ENCODE data around the gene CAPSL.

Gene CAPSL

DNA sequence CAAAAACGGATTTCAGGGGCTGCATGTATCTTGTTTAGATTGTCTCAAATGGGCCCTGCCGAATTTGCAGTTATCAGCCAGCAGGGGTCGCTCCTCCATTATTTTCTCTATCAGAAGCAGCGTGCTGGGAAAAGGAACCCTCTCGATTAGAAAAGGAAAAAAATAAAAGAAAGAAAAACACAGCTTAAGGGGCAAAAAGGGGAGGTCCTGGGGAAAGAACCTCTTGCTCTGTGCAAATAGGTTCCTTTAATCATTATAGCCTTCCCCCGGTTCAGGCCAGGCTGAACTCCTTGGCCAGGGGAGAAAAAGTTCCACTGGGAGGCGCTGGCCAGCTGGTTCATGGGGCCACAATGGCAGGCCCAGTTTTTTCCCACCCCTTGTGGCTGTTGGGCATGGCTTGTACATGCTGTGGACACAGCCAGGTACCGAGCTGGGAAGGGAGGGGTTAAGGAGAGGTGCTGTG lies 25.0 kb upstream of the CAPSL start:
- Histone ChIP-seq H3K4me1 (ENCODE audit: insufficient read depth, insufficient read length) (no peaks in the 10 kb centered on the region), H3K4me3 (ENCODE audit: insufficient read length, low read depth) (no peak overlapping the region), H3K9ac (ENCODE audit: insufficient read length, low read depth) (no peak overlapping the region), H3K9me3 (ENCODE audit: insufficient read depth, low read length) (peaks cover 17% of the 10 kb centered on the region; the same call in 1 of the 2 replicates), H3K27me3 (ENCODE audit: insufficient read depth, insufficient read length) (no peaks in the 10 kb centered on the region), H3K36me3 (ENCODE audit: insufficient read depth, insufficient read length, low read length) (no peaks in the 10 kb centered on the region)
- no peak for TF ChIP-seq ZNF274 (IDR thresholded peaks at IDR 0.05; ENCODE audit: low read depth, low read length)
- no peak for TF ChIP-seq SUZ12 (IDR thresholded peaks at IDR 0.05; ENCODE audit: extremely low read depth, insufficient read depth, insufficient read length)
- no peak for TF ChIP-seq YY1 (IDR thresholded peaks at IDR 0.05; ENCODE audit: insufficient read depth, insufficient read length)
- peak; percentile 13 for DNase-seq (ENCODE audit: low read depth, low spot score)

DNA sequence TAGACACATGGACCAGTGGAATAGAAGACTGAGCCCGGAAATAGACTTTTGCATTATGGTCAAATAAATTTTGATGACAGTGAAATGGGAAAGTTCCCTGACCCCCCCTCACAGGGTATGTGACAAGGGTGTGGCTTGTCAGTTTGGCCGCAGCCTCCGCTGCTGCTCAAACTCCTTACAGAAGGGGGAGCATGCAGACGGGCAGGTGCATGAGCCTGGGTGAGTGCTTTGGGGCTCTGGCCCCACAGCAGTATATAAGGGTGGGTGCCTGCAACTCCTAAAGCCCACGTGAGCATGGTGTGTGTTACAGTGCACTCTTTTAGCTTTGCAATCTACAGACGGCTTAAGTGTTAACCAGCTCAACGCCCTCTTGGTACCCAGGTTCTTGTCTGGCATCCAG lies 21.9 kb upstream of the CAPSL start:
- H3K9ac ChIP-seq (ENCODE audit: insufficient read length, low read depth): no peak overlapping the region
- TF ChIP-seq YY1 (IDR thresholded peaks at IDR 0.05; ENCODE audit: insufficient read depth, insufficient read length) (no peak), ZNF274 (IDR thresholded peaks at IDR 0.05; ENCODE audit: low read depth, low read length) (no peak), SUZ12 (IDR thresholded peaks at IDR 0.05; ENCODE audit: extremely low read depth, insufficient read depth, insufficient read length) (no peak)
- H3K9me3 ChIP-seq (ENCODE audit: insufficient read depth, low read length): peaks cover 17% of the 10 kb centered on the region; the same call in 1 of the 2 replicates
- H3K27me3 ChIP-seq (ENCODE audit: insufficient read depth, insufficient read length): no peaks in the 10 kb centered on the region
- no peaks in the 10 kb centered on the region for H3K4me1 ChIP-seq (ENCODE audit: insufficient read depth, insufficient read length)
- H3K36me3 ChIP-seq (ENCODE audit: insufficient read depth, insufficient read length, low read length): no peaks in the 10 kb centered on the region
- DNase-seq (ENCODE audit: low read depth, low spot score): no peak
- no peak overlapping the region for H3K4me3 ChIP-seq (ENCODE audit: insufficient read length, low read depth)

DNA sequence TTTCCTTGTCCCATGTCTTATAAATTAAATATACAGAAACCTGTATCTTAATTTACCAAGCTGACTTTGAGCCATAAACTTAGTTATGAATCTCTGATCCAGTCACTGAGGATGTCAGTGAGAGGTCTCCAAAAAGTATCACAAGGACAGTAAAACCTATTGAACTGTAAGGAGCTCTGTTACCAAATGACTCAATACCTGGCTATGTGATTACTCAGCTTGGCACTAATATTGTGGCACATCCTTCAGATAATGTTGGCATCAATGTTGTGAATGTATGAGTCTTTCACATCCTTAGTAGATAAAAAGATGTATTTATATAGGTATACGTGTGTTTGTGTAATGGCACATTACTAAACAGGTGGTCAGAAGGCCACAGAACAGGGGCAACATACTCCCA lies 18.0 kb upstream of the CAPSL start:
- Histone ChIP-seq H3K27me3 (ENCODE audit: insufficient read depth, insufficient read length) (no peaks in the 10 kb centered on the region), H3K4me1 (ENCODE audit: insufficient read depth, insufficient read length) (no peaks in the 10 kb centered on the region), H3K4me3 (ENCODE audit: insufficient read length, low read depth) (no peak overlapping the region), H3K36me3 (ENCODE audit: insufficient read depth, insufficient read length, low read length) (no peaks in the 10 kb centered on the region), H3K9me3 (ENCODE audit: insufficient read depth, low read length) (no peaks in the 10 kb centered on the region), H3K9ac (ENCODE audit: insufficient read length, low read depth) (no peak overlapping the region)
- TF ChIP-seq ZNF274 (IDR thresholded peaks at IDR 0.05; ENCODE audit: low read depth, low read length) (no peak), SUZ12 (IDR thresholded peaks at IDR 0.05; ENCODE audit: extremely low read depth, insufficient read depth, insufficient read length) (no peak), YY1 (IDR thresholded peaks at IDR 0.05; ENCODE audit: insufficient read depth, insufficient read length) (no peak)
- no peak for DNase-seq (ENCODE audit: low read depth, low spot score)

DNA sequence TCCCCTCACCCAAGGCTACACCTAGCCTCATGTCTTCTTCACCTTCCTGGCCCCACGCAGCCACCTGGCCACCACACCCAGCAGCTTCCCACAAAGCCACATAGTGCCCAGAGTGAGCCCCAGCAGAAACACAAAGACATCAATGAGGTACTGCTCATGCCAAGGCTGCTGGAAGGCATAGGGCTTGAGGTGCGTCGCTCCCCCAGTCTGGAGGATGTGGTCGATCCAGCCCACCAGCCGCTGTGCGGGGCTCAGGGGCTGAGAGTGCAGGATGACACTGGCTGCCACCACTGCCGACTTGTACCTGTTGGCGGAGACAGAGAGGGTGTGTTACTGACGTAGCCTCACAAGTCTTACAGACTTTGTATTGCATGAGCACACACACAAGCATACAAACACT lies 15.8 kb upstream of the CAPSL start:
- Histone ChIP-seq H3K27me3 (ENCODE audit: insufficient read depth, insufficient read length) (no peaks in the 10 kb centered on the region), H3K4me3 (ENCODE audit: insufficient read length, low read depth) (no peak overlapping the region), H3K4me1 (ENCODE audit: insufficient read depth, insufficient read length) (no peaks in the 10 kb centered on the region), H3K36me3 (ENCODE audit: insufficient read depth, insufficient read length, low read length) (no peaks in the 10 kb centered on the region), H3K9me3 (ENCODE audit: insufficient read depth, low read length) (no peaks in the 10 kb centered on the region), H3K9ac (ENCODE audit: insufficient read length, low read depth) (no peak overlapping the region)
- no peak for TF ChIP-seq YY1 (IDR thresholded peaks at IDR 0.05; ENCODE audit: insufficient read depth, insufficient read length)
- TF ChIP-seq SUZ12 (IDR thresholded peaks at IDR 0.05; ENCODE audit: extremely low read depth, insufficient read depth, insufficient read length): no peak
- TF ChIP-seq ZNF274 (IDR thresholded peaks at IDR 0.05; ENCODE audit: low read depth, low read length): no peak
- no peak for DNase-seq (ENCODE audit: low read depth, low spot score)

DNA sequence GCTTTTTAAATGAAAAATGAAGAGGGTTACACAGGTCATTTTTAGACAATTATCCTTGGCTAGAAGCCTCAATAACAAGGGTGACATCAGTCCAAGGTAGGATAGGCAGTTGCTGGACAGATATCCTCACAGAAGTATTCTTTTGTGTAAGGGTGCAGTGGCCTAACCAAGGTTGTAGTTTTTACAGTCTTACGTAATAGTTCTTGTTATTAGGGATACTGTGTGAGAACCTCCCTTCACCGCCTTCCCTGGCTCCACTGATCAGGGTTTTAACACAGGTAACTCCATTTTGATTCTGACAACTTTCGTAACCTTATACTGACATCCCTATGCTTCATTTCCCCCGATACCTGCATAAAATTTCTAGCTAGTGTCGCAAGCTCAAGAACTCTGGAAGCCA lies 8.7 kb upstream of the CAPSL start:
- no peaks in the 10 kb centered on the region for H3K4me1 ChIP-seq (ENCODE audit: insufficient read depth, insufficient read length)
- TF ChIP-seq ZNF274 (IDR thresholded peaks at IDR 0.05; ENCODE audit: low read depth, low read length): no peak
- H3K27me3 ChIP-seq (ENCODE audit: insufficient read depth, insufficient read length): no peaks in the 10 kb centered on the region
- no peaks in the 10 kb centered on the region for H3K36me3 ChIP-seq (ENCODE audit: insufficient read depth, insufficient read length, low read length)
- no peaks in the 10 kb centered on the region for H3K9me3 ChIP-seq (ENCODE audit: insufficient read depth, low read length)
- no peak overlapping the region for H3K4me3 ChIP-seq (ENCODE audit: insufficient read length, low read depth)
- no peak overlapping the region for H3K9ac ChIP-seq (ENCODE audit: insufficient read length, low read depth)
- no peak for DNase-seq (ENCODE audit: low read depth, low spot score)

DNA sequence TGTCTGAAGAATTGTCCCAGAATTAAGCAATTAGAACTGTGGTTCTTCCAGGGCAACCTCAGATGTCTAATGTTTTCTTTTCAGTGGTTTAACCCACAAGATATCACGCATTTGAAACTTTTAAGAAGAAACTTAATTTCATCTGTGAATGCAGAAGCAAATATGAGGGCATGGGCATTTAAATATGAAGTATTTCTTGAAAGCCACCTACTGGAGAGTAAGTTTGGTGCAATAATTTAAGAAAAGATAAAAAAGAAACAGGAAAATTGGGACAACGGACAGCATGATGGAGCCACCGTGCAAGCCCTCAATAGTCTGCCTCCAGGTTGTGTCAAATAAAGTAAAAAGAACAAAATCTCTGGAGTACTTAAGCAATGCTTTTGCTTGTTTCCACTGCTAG lies 1.2 kb upstream of the CAPSL start:
- no peaks in the 10 kb centered on the region for H3K4me1 ChIP-seq (ENCODE audit: insufficient read depth, insufficient read length)
- no peaks in the 10 kb centered on the region for H3K36me3 ChIP-seq (ENCODE audit: insufficient read depth, insufficient read length, low read length)
- no peaks in the 10 kb centered on the region for H3K27me3 ChIP-seq (ENCODE audit: insufficient read depth, insufficient read length)
- H3K4me3 ChIP-seq (ENCODE audit: insufficient read length, low read depth): no peak overlapping the region
- DNase-seq (ENCODE audit: low read depth, low spot score): no peak
- no peak for TF ChIP-seq ZNF274 (IDR thresholded peaks at IDR 0.05; ENCODE audit: low read depth, low read length)
- H3K9ac ChIP-seq (ENCODE audit: insufficient read length, low read depth): no peak overlapping the region
- H3K9me3 ChIP-seq (ENCODE audit: insufficient read depth, low read length): no peaks in the 10 kb centered on the region

DNA sequence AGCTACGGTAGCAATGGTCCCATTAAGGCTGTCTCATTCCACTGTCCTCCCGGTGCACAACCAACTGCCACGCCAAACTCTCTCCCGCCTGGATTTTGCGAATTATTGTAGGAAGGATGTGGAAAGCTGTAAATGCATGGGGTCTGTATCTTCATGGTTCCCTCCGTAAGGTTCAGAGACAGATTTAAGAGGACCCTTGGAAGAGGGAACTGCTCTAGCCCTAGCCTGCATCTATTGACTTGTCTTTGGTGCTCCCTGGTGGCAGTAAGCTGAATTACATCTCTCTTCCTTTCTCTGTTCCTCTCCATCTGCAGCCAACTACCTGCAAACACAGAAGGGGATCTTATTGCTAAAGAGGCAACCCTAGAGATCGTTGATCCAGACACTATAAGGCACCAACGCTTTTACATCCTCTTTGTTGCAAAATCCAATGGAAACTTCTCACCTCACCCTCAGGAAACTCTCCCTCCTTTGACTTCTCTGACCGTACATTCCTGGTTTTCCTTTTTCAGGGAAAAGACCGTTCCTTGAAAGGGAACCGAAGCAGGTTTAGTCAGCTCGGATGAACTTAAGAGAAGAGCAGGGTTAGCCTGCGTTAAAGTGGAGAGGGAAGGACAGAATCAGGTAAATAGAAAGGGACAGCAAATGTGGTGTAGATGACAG lies 11.9 kb downstream of the CAPSL start:
- Histone ChIP-seq H3K36me3 (ENCODE audit: insufficient read depth, insufficient read length, low read length) (no peaks in the 10 kb centered on the region), H3K9me3 (ENCODE audit: insufficient read depth, low read length) (no peaks in the 10 kb centered on the region), H3K27me3 (ENCODE audit: insufficient read depth, insufficient read length) (peaks cover 20% of the 10 kb centered on the region), H3K4me3 (ENCODE audit: insufficient read length, low read depth) (no peak overlapping the region), H3K9ac (ENCODE audit: insufficient read length, low read depth) (no peak overlapping the region), H3K4me1 (ENCODE audit: insufficient read depth, insufficient read length) (no peaks in the 10 kb centered on the region)
- peak; percentile 22 for DNase-seq (ENCODE audit: low read depth, low spot score)
- TF ChIP-seq SUZ12 (IDR thresholded peaks at IDR 0.05; ENCODE audit: extremely low read depth, insufficient read depth, insufficient read length) (no peak), YY1 (IDR thresholded peaks at IDR 0.05; ENCODE audit: insufficient read depth, insufficient read length) (no peak), ZNF274 (IDR thresholded peaks at IDR 0.05; ENCODE audit: low read depth, low read length) (no peak)

Measured in NT2/D1 (cell line).